Kidney (tissue), 14 donors: Measurements from ENCODE around the gene MEIKIN. TPM values are rescaled to one million over a fixed set of nuclear protein-coding genes. Genes with fewer than 3 reads are reported as not detected.

Experiments
- DNase-seq, 5 donors: peaks; one replicate each; pipeline ENCODE4 v3.0.0-alpha.2; 2013 to 2020
- FAIRE-seq: peaks from 2 replicates; lab custom pipeline; 2012; peaks lifted over from hg19 to GRCh38; lab: Jason Lieb, UNC
- H3K27ac ChIP-seq, 2 donors: one replicate each; pipeline ENCODE4 v1.7.0; 2013; ENCODE audit warnings: low read depth in 2 of 2, low read length in 2 of 2, inconsistent platforms in 1 of 2
- H3K27me3 ChIP-seq: one replicate; pipeline ENCODE4 v1.7.1; 2013; ENCODE audit warnings: low read length, inconsistent platforms; ENCODE audit not compliant: control insufficient read depth, insufficient read depth
- H3K36me3 ChIP-seq, 3 donors: one replicate each; pipeline versions ENCODE4 v1.7.0 to v1.7.1; 2013; ENCODE audit warnings: low read length in 3 of 3, control low read depth in 1 of 3, inconsistent platforms in 1 of 3; ENCODE audit not compliant: insufficient read depth in 3 of 3, control insufficient read depth in 2 of 3
- H3K4me1 ChIP-seq, 3 donors: one replicate each; pipeline versions ENCODE4 v1.7.0 to v1.7.1; 2013; ENCODE audit warnings: low read length in 3 of 3, inconsistent platforms in 1 of 3, low read depth in 1 of 3; ENCODE audit not compliant: control insufficient read depth in 2 of 3, insufficient read depth in 2 of 3
- H3K4me3 ChIP-seq, 3 donors: one replicate each; pipeline versions ENCODE4 v1.7.0 to v1.8.1; 2013; ENCODE audit warnings: low read length in 3 of 3, control low read depth in 1 of 3, inconsistent platforms in 1 of 3
- H3K9ac ChIP-seq, 3 donors: one replicate each; pipeline versions ENCODE4 v1.7.0 to v1.7.1; 2013; ENCODE audit warnings: low read length in 3 of 3, control low read depth in 1 of 3, inconsistent platforms in 1 of 3
- H3K9me3 ChIP-seq, 3 donors: one replicate each; pipeline versions ENCODE4 v1.7.0 to v1.7.1; 2013; ENCODE audit warnings: low read length in 3 of 3, control low read depth in 1 of 3, inconsistent platforms in 1 of 3; ENCODE audit not compliant: control insufficient read depth in 2 of 3, insufficient read depth in 1 of 3
- CTCF ChIP-seq: IDR thresholded peaks from 3 replicates; pipeline ENCODE4 v1.5.1; 2012; ENCODE audit warnings: mild to moderate bottlenecking, moderate library complexity, borderline replicate concordance; ENCODE audit not compliant: insufficient read depth; ENCODE audit errors: extremely low read depth
- intact Hi-C: fragments of 100-400 bp; cut with DNase I; formaldehyde crosslinking; loops from one replicate; pipeline ENCODE4 v1.11.1; 2022
- polyA plus RNA-seq: library from polyadenylated mRNA; stranded (reverse); fragments of 350-450 nt; fragmentation: Illumina TruSeq; extraction: RNeasy Lipid Tissue Mini Kit (QIAGEN cat#74804); gene quantifications from one replicate; pipeline ENCODE4 v1.2.3, GENCODE V29; 2014; ENCODE audit warnings: low read depth, low replicate concordance; ENCODE audit not compliant: insufficient read depth
- total RNA-seq: library from RNA; stranded (reverse); fragmentation: NEBNext Ultra II Directional; extraction: Animal tissue kit (Norgen Biotek cat#: 25700); gene quantifications from one replicate; pipeline ENCODE4 v1.2.1, GENCODE V29; 2021
- donor health status: control.
- donor health status: control.
- donor health status: control.
- donor health status: control.
- donor health status: control.
- donor health status: DM: yes; HTN: yes; CAD: no.
- donor health status: Normal renal cell carcinoma (clear cell type).

MEIKIN gene
- total and polyA plus RNA-seq, 2 donors from 2014 or later: 0.63 TPM; not detected in 1

- DNase-seq: peak in 1 of 5 donors; percentile 52
- intact Hi-C loops: no loop called here
- no peak for FAIRE-seq
- no peak overlapping the region for H3K4me3 ChIP-seq
- TF ChIP-seq CTCF: no peak
- H3K4me1 ChIP-seq: no peaks in the 10 kb centered on the region
- H3K9ac ChIP-seq: no peak overlapping the region
- no peaks in the 10 kb centered on the region for H3K27me3 ChIP-seq
- H3K36me3 ChIP-seq: no peaks in the 10 kb centered on the region
- no peaks in the 10 kb centered on the region for H3K9me3 ChIP-seq
- no peak overlapping the region for H3K27ac ChIP-seq
Observed at GRCh38 chr5:131990716-131991115, 45.3 kb upstream of the MEIKIN start.

GRCh38 chr5:131988601-131989000, 43.1 kb upstream of the MEIKIN start:
- Histone ChIP-seq H3K27me3 (no peaks in the 10 kb centered on the region), H3K9me3 (no peaks in the 10 kb centered on the region), H3K27ac (no peak overlapping the region), H3K36me3 (no peaks in the 10 kb centered on the region), H3K4me3 (no peak overlapping the region), H3K4me1 (no peaks in the 10 kb centered on the region), H3K9ac (no peak overlapping the region)
- FAIRE-seq (no peak), DNase-seq (peak in 1 of 5 donors; percentile 45)
- TF ChIP-seq CTCF: no peak
- intact Hi-C loops: no loop called here

GRCh38 chr5:131987251-131987650, 41.8 kb upstream of the MEIKIN start:
- FAIRE-seq (no peak), DNase-seq (peak in 1 of 5 donors; percentile 39)
- Histone ChIP-seq H3K9me3 (no peaks in the 10 kb centered on the region), H3K36me3 (no peaks in the 10 kb centered on the region), H3K27me3 (no peaks in the 10 kb centered on the region), H3K27ac (no peak overlapping the region), H3K4me3 (no peak overlapping the region), H3K9ac (no peak overlapping the region), H3K4me1 (no peaks in the 10 kb centered on the region)
- intact Hi-C loops: no loop called here
- no peak for TF ChIP-seq CTCF
